Measurements from ENCODE around the gene ARHGAP24.

ARHGAP24 gene

GRCh38 chr4:85697854-85698253 lies 222.9 kb downstream of the ARHGAP24 start:
- no peak for DNase-seq (ENCODE audit: low read depth in 2 of 2)

DNA sequence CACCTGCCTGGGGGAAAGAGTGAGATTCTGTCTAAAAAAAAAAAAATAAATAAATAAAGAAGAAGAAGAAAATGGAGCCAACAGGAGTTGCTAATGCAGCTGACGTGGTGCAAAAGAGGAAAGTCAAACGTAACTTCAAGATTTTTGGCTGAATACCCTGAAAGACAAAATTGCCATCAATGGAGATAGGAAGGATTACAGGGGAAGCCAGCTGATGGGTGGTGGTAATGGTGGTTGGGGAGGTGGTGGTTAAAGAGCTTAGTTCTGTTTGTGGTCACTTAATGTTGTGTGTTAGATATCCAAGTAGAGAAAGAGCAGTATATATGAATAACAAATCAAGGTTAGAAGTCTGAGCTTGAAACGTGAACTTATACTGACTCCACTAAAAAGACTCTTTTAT lies 225.4 kb downstream of the ARHGAP24 start:
- no peak for DNase-seq (ENCODE audit: low read depth in 2 of 2)

GRCh38 chr4:85701861-85702321 lies 226.9 kb downstream of the ARHGAP24 start:
- no peak for DNase-seq (ENCODE audit: low read depth in 2 of 2)

DNA sequence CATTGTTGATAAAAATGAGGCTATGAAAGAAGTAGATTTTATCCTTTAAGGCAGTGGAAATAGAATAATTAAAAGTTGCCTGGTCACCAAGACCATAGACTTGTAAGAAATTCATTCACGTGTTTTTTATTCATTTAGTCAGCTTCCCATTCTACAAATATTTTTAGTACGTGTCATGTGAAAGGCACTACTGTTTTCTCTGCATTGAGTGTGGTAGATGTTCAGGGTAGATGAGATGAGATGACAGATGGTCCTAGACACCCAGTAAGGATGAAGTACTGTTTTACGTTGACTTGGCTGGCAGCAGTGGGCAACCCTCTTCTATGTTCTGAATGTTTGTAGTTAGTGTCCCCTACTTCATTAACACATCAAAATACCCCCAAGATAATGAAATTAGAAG lies 228.1 kb downstream of the ARHGAP24 start:
- no peak for DNase-seq (ENCODE audit: low read depth in 2 of 2)

- DNase-seq (ENCODE audit: low read depth in 2 of 2) = no peak
Measured at GRCh38 chr4:85707611-85708010, 232.7 kb downstream of the ARHGAP24 start.

DNA sequence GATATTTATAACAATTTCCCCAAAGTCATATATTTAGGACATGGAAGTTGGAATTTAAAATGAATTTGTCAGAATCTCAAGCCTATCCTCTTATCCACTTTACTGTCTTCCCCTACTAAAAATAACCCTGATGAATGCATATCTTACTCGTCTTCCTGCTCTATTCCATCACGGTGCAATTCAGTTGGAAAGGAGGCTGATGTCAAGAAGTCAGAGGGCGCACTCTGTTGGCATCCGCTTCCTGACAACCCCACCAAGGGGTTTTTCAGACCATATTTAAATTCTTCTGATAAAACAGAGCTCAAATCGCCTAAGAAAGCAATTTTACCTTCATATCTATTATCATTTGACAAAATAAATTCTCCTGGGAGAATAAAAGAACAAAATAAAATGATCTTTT lies 233.5 kb downstream of the ARHGAP24 start:
- DNase-seq (ENCODE audit: low read depth in 2 of 2) = no peak

- DNase-seq (ENCODE audit: low read depth in 2 of 2) = no peak
Measured at GRCh38 chr4:85713005-85713404, 238.1 kb downstream of the ARHGAP24 start.

- no peak for DNase-seq (ENCODE audit: low read depth in 2 of 2)
Measured at GRCh38 chr4:85715991-85716737, 241.2 kb downstream of the ARHGAP24 start.

- no peak for DNase-seq (ENCODE audit: low read depth in 2 of 2)
Measured at GRCh38 chr4:85717351-85717750, 242.4 kb downstream of the ARHGAP24 start.

- DNase-seq (ENCODE audit: low read depth in 2 of 2) = no peak
Measured at GRCh38 chr4:85717847-85718246, 242.9 kb downstream of the ARHGAP24 start.

DNA sequence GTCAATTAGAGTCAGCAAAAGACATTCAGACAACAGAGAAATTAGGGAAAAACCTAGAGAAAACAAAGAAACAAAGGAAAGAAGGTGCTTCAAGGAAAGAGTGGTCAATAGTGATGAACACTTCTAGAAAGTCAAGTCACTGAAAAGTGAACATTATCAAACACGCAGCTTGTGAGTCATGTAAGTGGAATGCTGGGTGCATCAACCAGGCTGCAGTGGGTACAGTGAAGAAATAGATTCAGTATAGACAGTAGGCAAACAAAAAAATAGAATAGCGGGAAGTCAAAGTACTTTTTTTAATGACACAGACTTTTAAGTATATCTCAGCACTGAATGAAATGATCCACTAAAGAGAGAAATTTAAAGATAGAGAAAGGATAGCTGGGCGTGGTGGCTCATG lies 245.8 kb downstream of the ARHGAP24 start:
- no peak for DNase-seq (ENCODE audit: low read depth in 2 of 2)

- DNase-seq (ENCODE audit: low read depth in 2 of 2) = no peak
Measured at GRCh38 chr4:85722401-85722800, 247.5 kb downstream of the ARHGAP24 start.

- DNase-seq (ENCODE audit: low read depth in 2 of 2) = no peak
Measured at GRCh38 chr4:85722807-85723206, 247.9 kb downstream of the ARHGAP24 start.

- no peak for DNase-seq (ENCODE audit: low read depth in 2 of 2)
Measured at GRCh38 chr4:85724791-85725563, 250.0 kb downstream of the ARHGAP24 start.

GRCh38 chr4:85725721-85726170 lies 250.8 kb downstream of the ARHGAP24 start:
- DNase-seq (ENCODE audit: low read depth in 2 of 2) = no peak

- no peak for DNase-seq (ENCODE audit: low read depth in 2 of 2)
Measured at GRCh38 chr4:85726555-85726954, 251.6 kb downstream of the ARHGAP24 start.

DNA sequence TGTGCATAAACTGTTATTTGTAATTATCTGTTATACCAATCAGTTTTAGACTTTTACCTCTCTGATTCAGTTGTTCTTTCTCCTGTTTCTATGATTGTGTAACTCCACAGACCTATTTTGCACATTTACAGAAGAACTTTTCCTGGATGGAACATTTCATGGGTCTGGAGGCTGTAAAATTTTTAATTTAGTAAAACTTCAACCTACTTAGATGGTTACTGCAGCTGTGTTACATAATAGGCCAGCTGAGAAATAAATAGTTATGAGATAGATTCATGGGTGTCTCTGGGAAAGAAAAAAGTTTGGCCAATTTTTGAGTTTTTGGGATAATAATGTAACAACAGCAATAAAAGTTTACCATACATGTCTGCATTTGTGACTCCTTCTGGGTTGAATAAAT lies 253.5 kb downstream of the ARHGAP24 start:
- DNase-seq (ENCODE audit: low read depth in 2 of 2) = no peak

GRCh38 chr4:85732124-85732523 lies 257.2 kb downstream of the ARHGAP24 start:
- no peak for DNase-seq (ENCODE audit: low read depth in 2 of 2)

- no peak for DNase-seq (ENCODE audit: low read depth in 2 of 2)
Measured at GRCh38 chr4:85733798-85734197, 258.8 kb downstream of the ARHGAP24 start.

GRCh38 chr4:85734424-85734831 lies 259.5 kb downstream of the ARHGAP24 start:
- DNase-seq (ENCODE audit: low read depth in 2 of 2) = no peak

GRCh38 chr4:85736571-85736970 lies 261.6 kb downstream of the ARHGAP24 start:
- DNase-seq (ENCODE audit: low read depth in 2 of 2) = no peak

DNA sequence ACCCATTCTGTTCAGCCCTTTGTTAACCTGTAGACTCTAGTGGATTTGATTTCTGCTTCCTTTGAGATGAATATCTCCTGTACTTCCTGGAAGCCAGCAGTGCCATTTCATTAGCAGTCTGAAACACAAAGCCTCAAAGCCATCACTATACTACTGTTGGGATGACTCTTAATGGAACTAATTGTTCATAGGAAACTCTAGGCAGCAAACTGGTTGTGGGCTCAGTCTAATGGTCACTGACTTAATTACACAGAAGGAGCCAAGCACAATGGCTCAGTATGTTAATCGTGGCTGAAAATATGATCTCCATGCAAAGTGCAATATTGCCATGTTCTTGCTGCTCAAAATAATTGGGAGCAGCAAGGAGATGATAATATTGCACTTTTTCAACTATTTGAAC lies 262.3 kb downstream of the ARHGAP24 start:
- DNase-seq (ENCODE audit: low read depth in 2 of 2) = no peak

DNA sequence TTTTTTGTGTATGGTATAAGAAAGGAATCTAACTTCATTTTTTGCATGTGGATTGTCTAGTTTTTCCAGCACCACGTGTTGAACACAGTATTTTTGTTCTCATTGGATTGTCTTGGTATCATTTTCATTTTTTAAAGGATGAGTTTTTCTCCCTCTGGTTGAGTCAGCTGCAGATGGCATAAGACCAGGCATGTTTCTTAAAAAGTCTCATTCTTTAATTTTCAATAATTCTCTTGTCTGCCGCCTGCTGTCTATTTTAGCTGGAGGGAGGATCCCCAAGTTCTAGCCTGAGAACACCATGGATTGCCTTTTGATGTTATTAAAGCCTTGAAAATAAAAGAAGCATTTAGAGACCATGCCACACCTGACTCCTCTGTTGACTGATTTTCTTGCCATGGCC lies 263.8 kb downstream of the ARHGAP24 start:
- DNase-seq (ENCODE audit: low read depth in 2 of 2) = no peak

Measured in stimulated activated CD8-positive, alpha-beta memory T cell treated with anti-CD3 and anti-CD28 coated beads, Interleukin-15, amount 100 ng/mL, for 4 hours (primary cell).